ENCODE data around the gene RAB11FIP4. TPM values are rescaled to one million over a fixed set of nuclear protein-coding genes. Genes with fewer than 3 reads are reported as not detected.

The RAB11FIP4 gene
- total RNA-seq, 1 experiment from 2014 or later = 15.1 TPM

DNA sequence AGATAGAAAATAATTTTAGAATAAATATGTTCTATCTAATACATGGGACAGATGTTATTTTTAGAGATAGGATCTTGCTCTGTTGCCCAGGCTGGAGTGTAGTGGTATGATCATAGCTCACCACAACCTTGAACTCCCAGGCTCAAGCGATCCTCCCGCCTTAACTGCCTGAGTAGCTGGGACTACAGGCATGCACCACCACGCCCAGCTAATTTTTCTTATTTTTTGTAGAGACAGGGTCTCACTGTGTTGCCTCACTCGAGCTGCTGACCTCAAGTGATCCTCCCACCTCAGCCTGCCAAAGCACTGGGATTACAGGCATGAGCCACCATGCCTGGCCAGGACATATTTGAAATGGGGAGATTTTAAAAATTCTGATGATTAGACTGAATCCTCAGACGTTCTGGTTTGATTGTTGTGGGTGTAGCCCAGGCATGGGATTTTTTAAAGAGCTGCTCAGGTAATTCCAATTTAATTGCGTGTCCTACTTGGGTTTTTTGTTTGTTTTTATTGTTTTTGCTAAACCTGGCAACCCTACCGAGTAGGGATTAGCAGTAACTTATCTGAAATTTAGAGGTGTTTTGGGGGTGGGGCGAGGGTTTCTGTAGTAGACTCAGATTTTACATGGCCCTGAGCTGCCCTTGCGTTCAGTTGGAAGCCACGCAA, 142.9 kb downstream of the RAB11FIP4 start:
- DNase-seq (ENCODE audit: low read depth, low spot score) (no peak), ATAC-seq (no peak)
- Histone ChIP-seq H3K27me3 (ENCODE audit: insufficient read depth, low read length) (no peaks in the 10 kb centered on the region), H2AFZ (ENCODE audit: low read depth, low read length, poor library complexity, severe bottlenecking) (no peak overlapping the region), H3K4me3 (replicated peaks in 1 of 2; ENCODE audit: low read depth in 1 of 2, low read length in 2 of 2) (no peak overlapping the region), H3K9me2 (ENCODE audit: insufficient read depth) (no peaks in the 10 kb centered on the region), H3K36me3 (ENCODE audit: control insufficient read depth in 1 of 2, insufficient read depth in 2 of 2, low read length in 2 of 2) (no peaks in the 10 kb centered on the region), H3K9ac (ENCODE audit: low read length) (no peak overlapping the region), H3K4me2 (ENCODE audit: low read length) (peak overlapping the region; percentile 79; the same call in 1 of the 2 replicates), H3K9me3 (ENCODE audit: control insufficient read depth in 1 of 2, insufficient read depth in 1 of 2, low read depth in 1 of 2, low read length in 2 of 2) (no peaks in the 10 kb centered on the region), H3K4me1 (ENCODE audit: control insufficient read depth in 1 of 2, insufficient read depth in 2 of 2, low read length in 2 of 2) (peaks cover 16 to 18% of the 10 kb centered on the region in 2 experiments), H4K20me1 (ENCODE audit: insufficient read depth) (no peaks in the 10 kb centered on the region), H3K27ac (ENCODE audit: low read depth, low read length) (no peak overlapping the region), H3K79me2 (ENCODE audit: insufficient read depth, low read length) (no peaks in the 10 kb centered on the region)
- intact Hi-C loops (cut with micrococcal nuclease) = no loop called here
- TF ChIP-seq ELF1 (IDR thresholded peaks at IDR 0.05; ENCODE audit: borderline replicate concordance, low read depth) (no peak), CEBPB (IDR thresholded peaks at IDR 0.05; ENCODE audit: low read depth) (no peak), FOSL1 (IDR thresholded peaks at IDR 0.05; ENCODE audit: low read depth) (no peak)
- RAD21 ChIA-PET (ENCODE audit: low non-redundant PET in 1 of 2, low total read pairs in 2 of 2, uncharacterized antibody in 2 of 2, unreplicated experiment in 2 of 2) = interaction anchor here in 1 of 2 experiments (0.7 kb wide), 1 partner anchor 308 kb away, joined by 3 read pairs; no protein-coding TSS in a partner anchor
- no TSS peak for BruUV-seq (replicated peaks)
- POLR2A ChIA-PET = interaction anchor here (0.9 kb wide), 1 partner anchor 54 kb away, joined by 3 read pairs; no protein-coding TSS in a partner anchor
- CTCF ChIA-PET = interaction anchor here (0.6 to 3.4 kb wide), 6 partner anchors 17 to 420 kb away, joined by 3 to 32 read pairs (median 4); no protein-coding TSS in a partner anchor

- Histone ChIP-seq H2AFZ (ENCODE audit: low read depth, low read length, poor library complexity, severe bottlenecking) (no peak overlapping the region), H3K9me2 (ENCODE audit: insufficient read depth) (no peaks in the 10 kb centered on the region), H3K27me3 (ENCODE audit: insufficient read depth, low read length) (no peaks in the 10 kb centered on the region), H3K9me3 (ENCODE audit: control insufficient read depth in 1 of 2, insufficient read depth in 1 of 2, low read depth in 1 of 2, low read length in 2 of 2) (no peaks in the 10 kb centered on the region), H3K9ac (ENCODE audit: low read length) (no peak overlapping the region), H3K4me3 (replicated peaks in 1 of 2; ENCODE audit: low read depth in 1 of 2, low read length in 2 of 2) (no peak overlapping the region), H4K20me1 (ENCODE audit: insufficient read depth) (no peaks in the 10 kb centered on the region), H3K36me3 (ENCODE audit: control insufficient read depth in 1 of 2, insufficient read depth in 2 of 2, low read length in 2 of 2) (no peaks in the 10 kb centered on the region), H3K79me2 (ENCODE audit: insufficient read depth, low read length) (no peaks in the 10 kb centered on the region), H3K4me2 (ENCODE audit: low read length) (no peak overlapping the region), H3K4me1 (ENCODE audit: control insufficient read depth in 1 of 2, insufficient read depth in 2 of 2, low read length in 2 of 2) (peaks cover 16 to 18% of the 10 kb centered on the region in 2 experiments), H3K27ac (ENCODE audit: low read depth, low read length) (no peak overlapping the region)
- BruUV-seq (replicated peaks) = no TSS peak
- DNase-seq (ENCODE audit: low read depth, low spot score) (no peak), ATAC-seq (no peak)
- CTCF ChIA-PET = interaction anchor here (3.4 kb wide), 1 partner anchor 306 kb away, joined by 32 read pairs; no protein-coding TSS in a partner anchor
- TF ChIP-seq YY1 (IDR thresholded peaks at IDR 0.05; ENCODE audit: extremely low read depth, insufficient replicate concordance, low read depth, low read length) (no peak), EZH2 (IDR thresholded peaks at IDR 0.05) (no peak), ZFX (IDR thresholded peaks at IDR 0.05) (no peak), CEBPB (IDR thresholded peaks at IDR 0.05; ENCODE audit: low read depth) (no peak), CBX3 (IDR thresholded peaks at IDR 0.05; ENCODE audit: low read depth) (no peak), ZNF274 (IDR thresholded peaks at IDR 0.05; ENCODE audit: low read depth, low read length) (no peak)
- intact Hi-C loops (cut with micrococcal nuclease) = no loop called here
- POLR2A ChIA-PET = interaction anchor here (0.9 kb wide), 1 partner anchor 53 kb away, joined by 3 read pairs; no protein-coding TSS in a partner anchor
- RAD21 ChIA-PET (ENCODE audit: low non-redundant PET in 1 of 2, low total read pairs in 2 of 2, uncharacterized antibody in 2 of 2, unreplicated experiment in 2 of 2) = no interaction called here
Observed at GRCh38 chr17:31535581-31535981, 144.1 kb downstream of the RAB11FIP4 start.

Data from HCT116 (cell line).